ENCODE data around the gene DHRS13. TPM values are rescaled to one million over a fixed set of nuclear protein-coding genes. Genes with fewer than 3 reads are reported as not detected.

The DHRS13 gene
- total and polyA plus RNA-seq, 10 of the 15 experiments (the other 5 are each of a cell fraction or from before 2014, with no cell fraction given) = 0.18 to 55.2 (median 31.3) TPM; not detected in 1

- TF ChIP-seq BHLHE40 (IDR thresholded peaks at IDR 0.05; ENCODE audit: borderline replicate concordance in 1 of 2, low read depth in 2 of 2, low read length in 1 of 2) = peak in 1 of 2 experiments; percentile 65; a peak in 2 of 4 replicates
- 0 out of 2 replicates have a peak, but pooled peaks have one; percentile 37 for TF ChIP-seq POLR2AphosphoS2 (IDR thresholded peaks at IDR 0.05; ENCODE audit: low read depth, low read length)
- no peak for TF ChIP-seq MYB (IDR thresholded peaks at IDR 0.05; ENCODE audit: borderline replicate concordance, low read depth, low read length)
- peak; percentile 100 for TF ChIP-seq IKZF1 (conservative IDR thresholded peaks at IDR 0.05)
- peak; percentile 49; the same call in 1 of the 2 replicates for TF ChIP-seq SIN3A (IDR thresholded peaks at IDR 0.05; ENCODE audit: low read depth, low read length)
- peak; percentile 24 for TF ChIP-seq KLF5 (IDR thresholded peaks at IDR 0.05; ENCODE audit: partially characterized antibody)
- TF ChIP-seq RUNX3 (IDR thresholded peaks at IDR 0.05; ENCODE audit: low read length) = peak; percentile 70
- peak; percentile 23; the same call in 1 of the 2 replicates for TF ChIP-seq NFYA (IDR thresholded peaks at IDR 0.05; ENCODE audit: borderline replicate concordance, low read depth, low read length)
- peak; percentile 31 for TF ChIP-seq SIX5 (IDR thresholded peaks at IDR 0.05; ENCODE audit: low read depth, low read length, severe bottlenecking)
- TF ChIP-seq MEF2A (IDR thresholded peaks at IDR 0.05; ENCODE audit: insufficient read depth, low read depth, low read length) = no peak
- peak; percentile 51 for TF ChIP-seq HCFC1 (IDR thresholded peaks at IDR 0.05; ENCODE audit: low read length)
Measured at GRCh38 chr17:28951428-28951990, 48.6 kb upstream of the DHRS13 start, which contains the start of gene PHF12 (continued).

Data from GM12878 (cell line).